Activated CD4-positive, alpha-beta T cell treated with anti-CD3 and anti-CD28 coated beads, Interleukin-2, amount 10 ng/mL, durations not matched to agents 7 days and 5 days (primary cell): ENCODE results near the gene PVALB. TPM values are rescaled to one million over a fixed set of nuclear protein-coding genes. Genes with fewer than 3 reads are reported as not detected.

Source experiments
- CTCF ChIA-PET: fragments of 350-600 bp; sonication (Branson Sonifier 250); formaldehyde crosslinking; loops from one replicate; lab custom pipeline; 2021; ENCODE audit warnings: antibody characterized with exemption; lab: Charles Lee
- POLR2A ChIA-PET: fragments of 350-600 bp; sonication (Branson Sonifier 250); formaldehyde crosslinking; loops from one replicate; lab custom pipeline; 2021; ENCODE audit warnings: antibody characterized with exemption; lab: Charles Lee
- DNase-seq: peaks from one replicate; pipeline ENCODE4 v3.0.0-alpha.2; 2020
- H3K27ac Mint-ChIP-seq: one replicate; pipeline ENCODE4 v1.8.0; 2021; ENCODE audit warnings: mild to moderate bottlenecking, moderate library complexity, mixed read lengths
- H3K27me3 Mint-ChIP-seq: one replicate; pipeline ENCODE4 v1.8.0; 2021; ENCODE audit warnings: mixed read lengths
- H3K36me3 Mint-ChIP-seq: one replicate; pipeline ENCODE4 v1.8.0; 2021; ENCODE audit warnings: low read depth, mixed read lengths
- H3K4me1 Mint-ChIP-seq: one replicate; pipeline ENCODE4 v1.8.0; 2021; ENCODE audit warnings: mixed read lengths
- H3K4me3 Mint-ChIP-seq: one replicate; pipeline ENCODE4 v1.8.0; 2021; ENCODE audit warnings: mild to moderate bottlenecking, moderate library complexity, mixed read lengths
- H3K9me3 Mint-ChIP-seq: one replicate; pipeline ENCODE4 v1.8.0; 2021; ENCODE audit warnings: mixed read lengths
- total RNA-seq, 2 experiments: library from RNA; stranded (reverse); gene quantifications; one replicate each; pipeline ENCODE4 v1.2.3, GENCODE V29; 2021

Gene PVALB
- total RNA-seq, 2 experiments from 2014 or later = not detected

DNA sequence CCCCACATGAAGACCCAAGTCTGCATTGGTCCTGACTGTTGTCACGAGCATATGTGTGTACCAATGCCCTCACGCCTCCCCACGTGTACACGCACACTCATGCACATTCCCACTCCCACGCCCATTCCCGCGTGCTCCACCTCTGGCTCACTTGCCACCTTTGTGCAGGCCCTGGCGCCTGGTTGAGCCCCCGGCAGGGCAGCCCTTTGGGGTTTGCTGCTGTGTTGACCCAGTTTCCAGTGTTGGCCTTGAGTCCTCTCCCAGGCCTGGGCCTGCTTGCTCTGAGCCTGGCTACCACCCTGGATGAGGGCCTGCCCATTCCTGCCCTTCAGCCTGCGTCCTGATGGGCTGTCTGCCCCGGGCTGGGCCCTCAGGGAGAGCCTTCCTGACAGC is 18.2 kb downstream of the PVALB start:
- no peak overlapping the region for H3K4me3 Mint-ChIP-seq
- CTCF ChIA-PET = no interaction called here
- POLR2A ChIA-PET = no interaction called here

DNA sequence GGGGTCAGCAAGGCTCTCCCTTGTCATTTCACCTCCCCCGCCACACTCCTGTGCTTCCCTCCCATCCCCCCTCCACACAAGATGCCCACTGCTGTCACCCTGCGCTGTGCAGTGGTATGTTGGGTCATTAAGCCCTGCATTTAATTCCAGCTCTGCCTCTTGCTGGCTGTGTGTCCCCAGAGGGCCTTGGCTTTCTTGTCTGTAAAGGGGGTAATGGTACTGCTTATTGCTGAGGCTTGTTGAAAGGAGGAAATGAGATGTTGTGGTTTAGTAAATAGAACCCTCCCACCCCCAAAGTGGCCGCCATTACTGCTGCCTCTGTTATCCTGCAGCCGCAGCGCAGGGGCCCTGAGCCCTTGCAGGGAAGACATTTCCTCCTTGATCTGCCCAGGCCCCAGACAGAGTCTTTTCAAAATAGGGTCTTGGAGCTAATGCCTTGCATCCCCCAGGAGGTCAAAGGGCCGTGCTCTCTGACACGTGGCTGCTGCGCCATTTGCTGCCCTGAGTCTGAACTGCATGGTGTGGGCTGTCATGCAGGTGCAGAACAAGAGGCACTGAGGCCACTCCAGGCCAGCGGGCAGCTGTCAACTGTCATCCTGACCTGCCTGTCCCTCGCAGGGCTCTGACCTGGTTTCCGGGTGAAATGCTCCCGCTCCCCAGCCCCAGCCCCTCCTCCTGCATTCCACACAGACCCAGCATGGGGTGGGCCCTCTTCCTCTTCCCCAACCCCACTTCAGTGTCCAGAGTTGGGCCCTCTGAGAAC is 18.7 kb downstream of the PVALB start:
- no peaks in the 10 kb centered on the region for H3K9me3 Mint-ChIP-seq
- CTCF ChIA-PET = no interaction called here
- no peaks in the 10 kb centered on the region for H3K36me3 Mint-ChIP-seq

More for the DNA sequence above, 18.2 kb downstream of the PVALB start:
- H3K4me1 Mint-ChIP-seq = no peaks in the 10 kb centered on the region
- H3K27ac Mint-ChIP-seq = no peak overlapping the region
- DNase-seq = no peak
- H3K9me3 Mint-ChIP-seq = no peaks in the 10 kb centered on the region
- H3K36me3 Mint-ChIP-seq = no peaks in the 10 kb centered on the region
- H3K27me3 Mint-ChIP-seq = peaks cover 3% of the 10 kb centered on the region

GRCh38 chr22:36797374-36797773 is 19.5 kb downstream of the PVALB start:
- Mint-ChIP-seq H3K36me3 (no peaks in the 10 kb centered on the region), H3K9me3 (no peaks in the 10 kb centered on the region), H3K27ac (no peak overlapping the region), H3K4me1 (no peaks in the 10 kb centered on the region), H3K4me3 (no peak overlapping the region), H3K27me3 (no peaks in the 10 kb centered on the region)
- CTCF ChIA-PET = no interaction called here
- POLR2A ChIA-PET = no interaction called here
- DNase-seq = no peak

More for the DNA sequence above, 18.7 kb downstream of the PVALB start:
- POLR2A ChIA-PET = no interaction called here
- DNase-seq = no peak
- no peak overlapping the region for H3K27ac Mint-ChIP-seq
- peaks cover under 1% of the 10 kb centered on the region for H3K27me3 Mint-ChIP-seq
- no peak overlapping the region for H3K4me3 Mint-ChIP-seq
- H3K4me1 Mint-ChIP-seq = no peaks in the 10 kb centered on the region

DNA sequence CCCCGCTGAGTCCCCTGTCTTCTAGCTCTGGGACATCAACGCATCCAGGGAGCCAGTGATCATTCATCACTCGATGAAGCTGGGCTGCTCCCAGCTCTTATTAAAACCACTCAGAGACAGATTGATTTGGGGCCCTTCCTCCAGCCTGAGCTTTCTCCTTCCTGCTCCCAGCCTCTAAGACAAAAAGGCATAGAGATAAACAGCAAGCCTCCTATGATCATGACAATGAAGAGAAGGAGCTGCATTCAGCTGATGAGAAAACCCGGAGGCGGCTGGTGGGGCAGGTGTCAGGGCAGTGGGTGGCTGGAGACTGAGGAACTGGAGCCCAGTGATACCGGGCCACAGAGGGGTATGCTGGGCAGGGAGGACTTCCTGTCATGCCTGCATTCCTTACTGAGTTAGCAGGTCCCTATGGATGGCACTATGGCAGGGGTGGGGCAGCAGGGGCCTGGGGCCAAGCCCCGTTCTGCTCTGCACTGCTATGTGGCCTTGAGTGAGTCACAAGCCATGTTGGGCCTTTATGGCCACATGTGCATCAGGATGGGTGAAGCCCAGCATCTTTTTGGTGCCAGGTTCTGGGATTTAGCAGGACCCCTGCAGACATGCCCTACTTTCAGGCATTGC is 20.2 kb downstream of the PVALB start:
- no peak overlapping the region for H3K4me3 Mint-ChIP-seq
- H3K4me1 Mint-ChIP-seq = no peaks in the 10 kb centered on the region
- CTCF ChIA-PET = interaction anchor here (0.7 to 1.6 kb wide), 4 partner anchors 15 to 180 kb away, joined by 3 to 6 read pairs (median 4); no protein-coding TSS in a partner anchor
- no peaks in the 10 kb centered on the region for H3K36me3 Mint-ChIP-seq
- H3K27ac Mint-ChIP-seq = no peak overlapping the region
- H3K9me3 Mint-ChIP-seq = no peaks in the 10 kb centered on the region
- H3K27me3 Mint-ChIP-seq = no peaks in the 10 kb centered on the region
- no peak for DNase-seq
- POLR2A ChIA-PET = no interaction called here

- ChIA-PET POLR2A (no interaction called here), CTCF (interaction anchor here (1.1 to 1.6 kb wide), 3 partner anchors 14 to 60 kb away, joined by 4 to 6 read pairs (median 5); no protein-coding TSS in a partner anchor)
- no peaks in the 10 kb centered on the region for H3K27me3 Mint-ChIP-seq
Observed at GRCh38 chr22:36795633-36796032, 21.2 kb downstream of the PVALB start.

DNA sequence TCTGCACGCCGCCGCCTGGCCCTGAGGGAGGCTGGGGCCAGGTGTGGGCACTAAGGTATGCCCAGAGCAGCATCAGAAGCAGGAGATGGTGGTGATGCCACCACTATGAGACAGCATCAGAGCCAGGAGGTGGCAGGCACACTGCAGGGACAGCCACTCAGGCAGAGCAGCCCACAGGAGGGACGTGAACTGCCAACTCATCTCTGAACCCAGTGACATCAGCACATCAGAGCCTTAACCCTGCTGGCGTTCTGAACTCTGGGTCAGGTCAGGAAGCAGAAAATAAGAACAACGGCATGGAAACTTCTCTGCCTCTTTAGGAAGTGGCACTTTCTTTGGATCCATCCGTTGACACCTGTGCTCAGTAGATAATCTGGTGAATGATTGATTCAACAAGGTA is 26.2 kb downstream of the PVALB start:
- ChIA-PET POLR2A (no interaction called here), CTCF (no interaction called here)
- no peak overlapping the region for H3K27ac Mint-ChIP-seq

More at GRCh38 chr22:36795633-36796032, 21.2 kb downstream of the PVALB start:
- Mint-ChIP-seq H3K4me1 (peaks cover 7% of the 10 kb centered on the region), H3K36me3 (no peaks in the 10 kb centered on the region), H3K27ac (no peak overlapping the region), H3K4me3 (no peak overlapping the region), H3K9me3 (no peaks in the 10 kb centered on the region)
- DNase-seq = no peak

DNA sequence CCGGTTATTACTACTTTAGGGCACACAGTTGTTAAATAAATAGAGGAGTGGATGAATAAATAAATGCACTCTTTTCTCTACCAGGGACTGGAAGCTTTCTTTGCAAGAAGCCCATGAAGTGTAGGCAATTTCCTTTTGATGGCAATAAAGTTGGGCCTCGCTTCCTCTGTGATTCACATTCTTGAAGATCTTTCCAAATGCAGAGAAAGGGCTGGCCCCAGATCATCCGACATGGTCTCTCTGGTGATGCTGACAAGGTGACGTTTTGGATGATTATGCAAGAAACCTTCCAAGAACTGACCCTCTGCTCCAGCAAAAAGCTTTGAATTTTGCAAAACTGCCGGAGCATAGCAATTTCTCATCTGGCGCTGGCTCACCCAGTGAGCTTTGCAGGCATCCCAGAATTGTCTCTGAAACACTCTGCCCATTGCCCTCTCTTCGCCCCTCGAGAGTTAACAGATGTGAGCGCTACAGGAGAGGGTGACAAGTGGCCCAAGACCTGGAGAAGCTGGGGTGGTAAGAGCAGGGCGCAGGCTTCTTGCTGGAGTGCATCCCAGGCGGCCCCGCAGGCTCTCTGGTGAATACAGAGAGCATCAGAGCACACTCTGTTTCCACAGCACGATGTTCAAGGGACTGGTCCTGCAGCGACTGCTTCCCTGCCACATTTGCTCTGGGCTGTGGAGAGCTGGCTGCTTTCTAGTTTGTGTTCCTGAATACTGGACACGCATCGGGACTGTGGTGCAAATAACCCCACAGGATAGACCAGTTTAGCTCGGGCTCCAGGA is 29.4 kb downstream of the PVALB start:
- ChIA-PET POLR2A (no interaction called here), CTCF (interaction anchor here (0.5 to 4.2 kb wide), 8 partner anchors 39 to 412 kb away, joined by 3 to 17 read pairs (median 4); no protein-coding TSS in a partner anchor)
- Mint-ChIP-seq H3K27me3 (peaks cover 2% of the 10 kb centered on the region), H3K4me3 (no peak overlapping the region), H3K9me3 (no peaks in the 10 kb centered on the region), H3K27ac (no peak overlapping the region), H3K4me1 (peaks cover 17% of the 10 kb centered on the region), H3K36me3 (no peaks in the 10 kb centered on the region)
- DNase-seq = no peak

More for the DNA sequence above, 26.2 kb downstream of the PVALB start:
- Mint-ChIP-seq H3K9me3 (no peaks in the 10 kb centered on the region), H3K4me1 (peaks cover 13% of the 10 kb centered on the region), H3K27me3 (no peaks in the 10 kb centered on the region), H3K4me3 (no peak overlapping the region), H3K36me3 (no peaks in the 10 kb centered on the region)
- DNase-seq = peak; percentile 31

DNA sequence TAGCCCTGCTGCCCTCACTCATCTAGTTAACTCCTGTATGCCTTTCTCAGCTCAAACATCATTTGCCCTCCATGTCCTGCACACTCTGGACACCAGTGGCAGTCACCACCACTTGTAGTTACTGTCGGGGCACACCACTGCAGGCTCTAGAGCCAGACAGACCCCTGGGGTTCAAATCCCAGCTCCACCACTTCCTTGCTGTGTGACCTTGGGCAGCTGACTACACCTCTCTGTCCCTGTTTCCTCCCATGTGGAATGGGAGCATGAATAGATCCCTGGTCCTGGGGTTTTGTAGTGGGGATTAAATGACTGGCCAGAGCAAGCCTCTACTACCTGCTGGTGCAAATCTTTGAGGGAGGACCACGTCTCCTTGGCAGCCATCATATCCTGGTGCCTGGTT is 33.1 kb downstream of the PVALB start:
- ChIA-PET CTCF (interaction anchor here (1.1 to 2.9 kb wide), 2 partner anchors 74 to 78 kb away, joined by 3 to 25 read pairs; partner anchors contain the start of gene NCF4), POLR2A (interaction anchor here (0.6 kb wide), 1 partner anchor 232 kb away, joined by 3 read pairs; no protein-coding TSS in a partner anchor)
- H3K4me1 Mint-ChIP-seq = peaks cover 10% of the 10 kb centered on the region
- H3K36me3 Mint-ChIP-seq = no peaks in the 10 kb centered on the region
- H3K9me3 Mint-ChIP-seq = no peaks in the 10 kb centered on the region
- no peak overlapping the region for H3K4me3 Mint-ChIP-seq
- DNase-seq = no peak
- H3K27me3 Mint-ChIP-seq = peaks cover 2% of the 10 kb centered on the region
- H3K27ac Mint-ChIP-seq = no peak overlapping the region

- H3K36me3 Mint-ChIP-seq = no peaks in the 10 kb centered on the region
- H3K4me3 Mint-ChIP-seq = no peak overlapping the region
- no peaks in the 10 kb centered on the region for H3K9me3 Mint-ChIP-seq
- ChIA-PET POLR2A (no interaction called here), CTCF (interaction anchor here (0.6 to 2.9 kb wide), 22 partner anchors 8 to 501 kb away, joined by 3 to 25 read pairs (median 4); partner anchors contain the start of genes KCTD17 and NCF4)
- H3K4me1 Mint-ChIP-seq = peaks cover 17% of the 10 kb centered on the region
- peak; percentile 87 for DNase-seq
- peaks cover 2% of the 10 kb centered on the region for H3K27me3 Mint-ChIP-seq
- H3K27ac Mint-ChIP-seq = peak overlapping the region; percentile 28
Observed at GRCh38 chr22:36781656-36782627, 34.9 kb downstream of the PVALB start.

DNA sequence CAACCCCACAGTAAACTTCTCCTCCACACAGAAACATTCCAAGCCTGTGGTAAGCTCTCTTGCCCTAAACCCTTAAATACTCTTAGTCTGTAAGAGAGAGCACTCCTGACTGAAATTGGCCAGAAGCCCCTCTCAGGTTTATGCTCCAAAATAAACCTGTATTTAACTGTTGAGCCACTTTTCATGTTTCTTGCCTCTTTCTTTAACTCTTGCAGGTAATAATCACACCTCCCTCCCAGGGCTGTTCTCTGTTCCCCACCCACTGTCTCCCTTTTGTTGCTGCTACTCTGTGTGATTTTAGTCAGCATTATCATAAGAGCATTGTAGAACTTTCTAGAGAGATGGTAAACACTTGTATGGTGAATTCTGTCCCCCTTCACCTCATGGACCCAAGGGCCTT is 38.8 kb downstream of the PVALB start:
- DNase-seq = no peak
- Mint-ChIP-seq H3K36me3 (no peaks in the 10 kb centered on the region), H3K27ac (no peak overlapping the region), H3K4me1 (peaks cover 36% of the 10 kb centered on the region), H3K4me3 (no peak overlapping the region), H3K27me3 (no peaks in the 10 kb centered on the region), H3K9me3 (no peaks in the 10 kb centered on the region)
- ChIA-PET POLR2A (interaction anchor here (0.6 kb wide), 1 partner anchor 262 kb away, joined by 4 read pairs; no protein-coding TSS in a partner anchor), CTCF (interaction anchor here (3.3 kb wide), 1 partner anchor 200 kb away, joined by 14 read pairs; no protein-coding TSS in a partner anchor)

GRCh38 chr22:36776722-36777121 is 40.1 kb downstream of the PVALB start:
- peaks cover 28% of the 10 kb centered on the region for H3K4me1 Mint-ChIP-seq
- peak overlapping the region; percentile 95 for H3K27ac Mint-ChIP-seq
- CTCF ChIA-PET = interaction anchor here (1.0 to 2.8 kb wide), 5 partner anchors 11 to 230 kb away, joined by 3 to 12 read pairs (median 9); no protein-coding TSS in a partner anchor
- H3K4me3 Mint-ChIP-seq = peak overlapping the region; percentile 88
- peak; percentile 11 for DNase-seq
- H3K9me3 Mint-ChIP-seq = no peaks in the 10 kb centered on the region
- no peaks in the 10 kb centered on the region for H3K36me3 Mint-ChIP-seq
- POLR2A ChIA-PET = interaction anchor here (1.0 to 1.1 kb wide), 2 partner anchors 84 to 200 kb away, joined by 3 to 6 read pairs; partner anchors contain the start of gene NCF4
- no peaks in the 10 kb centered on the region for H3K27me3 Mint-ChIP-seq
